Thyroid gland (tissue), 4 donors: Measurements from ENCODE around the gene RBM22.

Experiments
- CTCF ChIP-seq, 6 experiments: fragments of 200-600 bp in 3 of 6; fragments of 450-650 bp in 3 of 6; sonication (generic) in 3 of 6; IDR thresholded peaks; one replicate each; pipeline ENCODE4 v1.5.1; 2016 to 2019; ENCODE audit warnings: antibody characterized with exemption in 6 of 6, mild to moderate bottlenecking in 2 of 6, inconsistent platforms in 1 of 6, moderate library complexity in 1 of 6
- POLR2A ChIP-seq, 2 donors: fragments of 450-650 bp; IDR thresholded peaks; one replicate each; pipeline ENCODE4 v1.6.1; 2017; ENCODE audit warnings: antibody characterized with exemption in 2 of 2, mild to moderate bottlenecking in 2 of 2, moderate library complexity in 1 of 2

GRCh38 chr5:150740992-150741391, 40.1 kb upstream of the RBM22 start:
- no peak for TF ChIP-seq CTCF (IDR thresholded peaks at IDR 0.05)
- TF ChIP-seq POLR2A (IDR thresholded peaks at IDR 0.05), result no peak
